Activated T-helper 2 cell treated with anti-CD3 and anti-CD28 coated beads, Interferon-gamma antibody, Interleukin-2, Interleukin-4, amounts not matched to agents 10 μg/mL and 5 μg/mL and 100 μg/mL, durations not matched to agents 14 hours and 24 hours and 36 hours (primary cell): ENCODE results near the gene CCDC12. TPM values are rescaled to one million over a fixed set of nuclear protein-coding genes. Genes with fewer than 3 reads are reported as not detected.

ENCODE experiments used
- DNase-seq: peaks from one replicate; pipeline ENCODE4 v3.0.0; 2021; ENCODE audit warnings: low spot score
- H3K27ac Mint-ChIP-seq: one replicate; pipeline ENCODE4 v1.8.0; 2021; ENCODE audit warnings: mixed read lengths
- H3K27me3 Mint-ChIP-seq: one replicate; pipeline ENCODE4 v1.8.0; 2021; ENCODE audit warnings: low read depth, mixed read lengths
- H3K36me3 Mint-ChIP-seq: one replicate; pipeline ENCODE4 v1.8.0; 2021; ENCODE audit warnings: low read depth, mixed read lengths
- H3K4me1 Mint-ChIP-seq: one replicate; pipeline ENCODE4 v1.8.0; 2021; ENCODE audit warnings: low read depth, mixed read lengths
- H3K4me3 Mint-ChIP-seq: one replicate; pipeline ENCODE4 v1.8.0; 2021; ENCODE audit warnings: low read depth, mild to moderate bottlenecking, moderate library complexity, mixed read lengths
- H3K9me3 Mint-ChIP-seq: one replicate; pipeline ENCODE4 v1.8.0; 2021; ENCODE audit warnings: mixed read lengths
- intact Hi-C: fragments of 100-400 bp; cut with micrococcal nuclease; formaldehyde crosslinking; loops from one replicate; pipeline ENCODE4 v1.15.1; 2023
- total RNA-seq: library from RNA; stranded (reverse); gene quantifications from 2 replicates; pipeline ENCODE4 v1.2.3, GENCODE V29; 2022

CCDC12 gene
- total RNA-seq, 1 donor from 2014 or later, result 65.3 TPM

DNA sequence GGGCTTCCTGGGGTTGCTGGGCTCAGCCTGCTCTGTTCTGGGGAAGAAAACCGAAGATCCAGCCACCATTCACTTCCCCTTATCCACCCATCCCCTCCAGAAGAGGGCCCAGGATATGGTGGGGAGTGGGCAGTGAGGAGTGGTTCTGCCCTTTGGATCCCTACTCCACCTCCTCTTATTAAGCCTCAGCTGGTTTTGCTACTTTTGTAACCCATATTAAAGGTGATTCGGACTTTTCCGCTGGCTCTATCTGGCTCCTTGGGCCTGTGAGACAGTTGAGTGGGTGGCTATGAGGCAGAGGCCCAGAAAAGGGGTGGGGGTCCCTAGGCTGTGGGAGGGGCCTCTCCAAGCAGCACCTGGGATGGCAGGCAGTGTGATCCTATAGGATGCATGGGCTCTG is 36.7 kb upstream of the CCDC12 start:
- no peaks in the 10 kb centered on the region for H3K9me3 Mint-ChIP-seq
- intact Hi-C loops, result loop anchor here (10.0 kb wide), 2 partner anchors 152 to 372 kb away; partner anchors contain the start of genes PTPN23 and SETD2
- H3K27me3 Mint-ChIP-seq, result no peaks in the 10 kb centered on the region
- no peak overlapping the region for H3K4me3 Mint-ChIP-seq
- no peak for DNase-seq
- H3K36me3 Mint-ChIP-seq, result peaks cover 37% of the 10 kb centered on the region
- H3K27ac Mint-ChIP-seq, result peak overlapping the region; percentile 18
- peaks cover 20% of the 10 kb centered on the region for H3K4me1 Mint-ChIP-seq

DNA sequence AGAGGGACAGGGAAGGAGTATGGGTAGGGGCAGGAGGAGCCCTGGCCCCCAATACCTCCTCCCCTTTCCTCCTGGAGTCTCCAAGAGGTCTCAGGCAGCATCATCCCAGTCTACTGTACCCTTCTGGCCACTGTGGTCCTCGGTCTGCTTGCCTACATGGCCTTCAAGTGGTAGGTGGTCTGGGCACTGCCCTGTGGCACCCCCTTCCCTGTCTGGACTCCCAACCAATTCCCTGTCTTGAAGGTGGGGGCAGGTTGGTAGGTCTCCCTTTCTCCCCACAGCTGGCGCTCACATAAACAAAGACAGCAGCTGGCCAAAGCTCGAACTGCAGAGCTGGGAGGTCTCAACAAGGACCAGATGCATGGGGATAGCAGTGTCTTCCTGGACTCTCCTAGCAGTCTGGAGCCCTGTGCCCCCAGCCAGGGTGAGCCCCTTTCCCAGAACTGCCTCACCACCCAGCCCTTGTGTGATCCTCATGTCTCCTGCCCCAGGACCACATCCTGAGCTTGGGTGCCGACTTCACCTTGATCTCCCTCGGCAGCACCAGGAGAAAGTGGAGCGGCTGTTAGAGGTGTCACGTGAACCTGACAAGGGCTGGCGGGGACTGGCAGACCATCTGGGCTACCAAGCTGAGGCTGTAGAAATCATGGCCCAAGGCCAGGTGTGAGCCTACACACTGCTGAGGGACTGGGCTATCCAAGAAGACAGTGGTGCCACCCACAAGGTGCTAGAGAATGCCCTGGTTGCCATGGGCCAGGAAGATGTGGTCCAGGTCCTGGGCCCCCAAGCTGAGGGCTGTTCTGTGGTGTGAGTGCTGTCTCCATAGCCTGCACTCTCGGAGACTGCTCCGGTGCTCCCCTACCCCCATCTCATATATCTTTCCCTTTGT is 36.0 kb upstream of the CCDC12 start:
- Mint-ChIP-seq H3K4me3 (no peak overlapping the region), H3K4me1 (peaks cover 15% of the 10 kb centered on the region), H3K27me3 (no peaks in the 10 kb centered on the region), H3K36me3 (peaks cover 33% of the 10 kb centered on the region), H3K9me3 (no peaks in the 10 kb centered on the region), H3K27ac (peak overlapping the region; percentile 18)
- intact Hi-C loops, result loop anchor here (10.0 kb wide), 2 partner anchors 152 to 372 kb away; partner anchors contain the start of genes PTPN23 and SETD2
- DNase-seq, result no peak

DNA sequence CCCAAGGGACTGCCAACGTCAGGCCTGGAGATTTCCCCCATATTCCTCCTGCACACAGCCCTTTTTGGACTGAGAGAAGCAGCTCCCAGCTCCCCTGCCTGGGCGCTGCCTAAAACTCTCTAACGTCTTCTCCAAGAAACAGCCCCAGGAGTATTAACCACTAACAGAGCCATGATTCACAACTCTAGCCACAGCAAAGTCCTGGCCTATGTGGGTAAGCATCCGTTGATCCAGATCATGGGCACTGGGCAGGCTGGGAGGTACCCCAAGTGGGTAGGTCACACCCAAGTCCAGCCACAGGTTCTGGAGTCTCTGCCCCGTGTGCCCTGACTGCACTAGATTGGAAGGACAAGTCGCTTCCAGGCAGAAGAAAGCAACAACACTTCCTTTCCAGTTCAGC is 34.8 kb upstream of the CCDC12 start:
- intact Hi-C loops, result loop anchor here (10.0 kb wide), 2 partner anchors 153 to 373 kb away; partner anchors contain the start of genes PTPN23 and SETD2
- Mint-ChIP-seq H3K9me3 (no peaks in the 10 kb centered on the region), H3K27ac (no peak overlapping the region), H3K4me3 (no peak overlapping the region), H3K27me3 (no peaks in the 10 kb centered on the region), H3K36me3 (peaks cover 36% of the 10 kb centered on the region), H3K4me1 (peaks cover 3% of the 10 kb centered on the region)
- DNase-seq, result no peak

- Mint-ChIP-seq H3K27ac (no peak overlapping the region), H3K27me3 (no peaks in the 10 kb centered on the region)
- intact Hi-C loops, result loop anchor here (10.0 kb wide), 2 partner anchors 154 to 374 kb away; partner anchors contain the start of genes PTPN23 and SETD2
Measured at GRCh38 chr3:47010910-47011309, 34.4 kb upstream of the CCDC12 start.

DNA sequence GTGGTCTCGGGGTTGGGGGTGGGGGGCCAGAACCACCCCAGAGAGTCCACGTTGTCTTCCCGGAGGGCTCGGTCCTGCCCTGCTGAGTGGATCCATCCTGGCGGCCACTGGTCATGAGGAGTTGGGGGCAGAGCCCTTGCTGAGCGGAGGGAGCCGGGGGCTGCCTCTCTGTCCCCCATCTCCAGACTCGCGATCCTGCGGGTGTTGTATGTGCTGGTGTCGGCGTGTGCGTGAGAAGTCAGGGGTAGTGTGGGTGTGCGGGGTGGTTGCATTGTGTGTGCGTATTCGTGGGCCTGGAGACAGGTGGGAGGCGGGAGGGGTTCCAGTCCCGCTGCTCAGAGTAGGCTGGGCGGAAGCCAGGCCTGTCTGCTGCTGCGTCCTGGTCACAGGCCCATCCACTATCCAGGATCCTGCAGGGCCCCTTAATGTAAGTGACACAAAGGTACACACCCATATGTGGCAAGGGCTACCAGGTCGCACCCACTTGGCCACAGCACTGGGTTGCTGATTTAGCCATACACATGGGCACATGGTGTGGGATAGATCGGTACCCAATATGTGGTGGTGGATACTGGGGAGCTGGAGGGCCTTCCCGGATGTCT is 33.7 kb upstream of the CCDC12 start:
- intact Hi-C loops, result loop anchor here (10.0 kb wide), 2 partner anchors 155 to 375 kb away; partner anchors contain the start of genes PTPN23 and SETD2
- no peak for DNase-seq

More at GRCh38 chr3:47010910-47011309, 34.4 kb upstream of the CCDC12 start:
- Mint-ChIP-seq H3K9me3 (no peaks in the 10 kb centered on the region), H3K4me3 (no peak overlapping the region), H3K4me1 (no peaks in the 10 kb centered on the region), H3K36me3 (peaks cover 37% of the 10 kb centered on the region)
- no peak for DNase-seq

DNA sequence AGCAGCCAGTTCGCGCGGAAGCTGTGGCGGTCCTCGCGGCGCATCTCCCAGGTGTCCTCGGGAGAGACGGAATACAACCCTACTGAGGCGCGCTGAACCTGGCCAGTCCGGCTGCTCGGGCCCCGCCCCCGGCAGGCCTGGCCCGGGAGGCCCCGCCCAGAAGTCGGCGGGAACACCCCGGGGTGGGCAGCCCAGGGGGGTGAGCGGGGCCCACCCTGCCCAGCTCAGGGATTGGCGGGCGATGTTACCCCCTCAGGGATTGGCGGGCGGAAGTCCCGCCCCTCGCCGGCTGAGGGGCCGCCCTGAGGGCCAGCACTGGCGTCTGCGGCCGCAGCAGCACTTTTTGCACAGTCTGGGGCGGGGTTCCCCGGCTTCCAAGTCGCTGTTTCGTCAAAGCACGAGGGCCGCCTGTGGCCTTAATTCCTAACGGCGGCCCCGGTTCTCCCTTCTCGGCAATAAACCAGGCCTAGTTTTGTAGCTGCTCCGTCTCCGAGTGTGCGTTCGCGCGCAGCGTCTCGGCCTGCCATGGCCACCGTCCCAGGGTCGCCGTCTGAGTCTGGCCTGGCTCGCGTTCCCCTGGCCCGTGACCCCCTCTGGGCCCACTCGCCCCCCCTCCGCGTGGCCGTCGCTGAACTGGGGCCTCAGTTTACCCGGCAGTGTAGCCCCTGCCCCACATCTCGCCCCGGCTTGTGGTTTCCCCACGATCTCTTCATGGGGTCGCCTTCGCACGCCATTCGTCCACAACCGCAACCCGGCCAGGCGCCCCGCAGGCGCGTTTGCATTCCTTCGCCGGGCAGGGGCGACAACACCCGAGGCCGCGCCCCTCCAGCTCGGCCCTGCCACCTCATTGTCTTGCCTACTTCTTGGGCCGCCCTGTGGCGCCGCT is 32.9 kb upstream of the CCDC12 start:
- Mint-ChIP-seq H3K4me1 (no peaks in the 10 kb centered on the region), H3K4me3 (no peak overlapping the region), H3K9me3 (no peaks in the 10 kb centered on the region), H3K27me3 (no peaks in the 10 kb centered on the region), H3K27ac (peak overlapping the region; percentile 8), H3K36me3 (peaks cover 49% of the 10 kb centered on the region)
- intact Hi-C loops, result loop anchor here (10.0 kb wide), 2 partner anchors 155 to 375 kb away; partner anchors contain the start of genes PTPN23 and SETD2
- peak; percentile 50 for DNase-seq

More for the DNA sequence above, 33.7 kb upstream of the CCDC12 start:
- peak overlapping the region; percentile 8 for H3K27ac Mint-ChIP-seq
- H3K4me3 Mint-ChIP-seq, result no peak overlapping the region
- no peaks in the 10 kb centered on the region for H3K27me3 Mint-ChIP-seq
- peaks cover 44% of the 10 kb centered on the region for H3K36me3 Mint-ChIP-seq
- no peaks in the 10 kb centered on the region for H3K9me3 Mint-ChIP-seq
- no peaks in the 10 kb centered on the region for H3K4me1 Mint-ChIP-seq

GRCh38 chr3:47008851-47009224 is 32.3 kb upstream of the CCDC12 start:
- H3K4me3 Mint-ChIP-seq, result no peak overlapping the region

DNA sequence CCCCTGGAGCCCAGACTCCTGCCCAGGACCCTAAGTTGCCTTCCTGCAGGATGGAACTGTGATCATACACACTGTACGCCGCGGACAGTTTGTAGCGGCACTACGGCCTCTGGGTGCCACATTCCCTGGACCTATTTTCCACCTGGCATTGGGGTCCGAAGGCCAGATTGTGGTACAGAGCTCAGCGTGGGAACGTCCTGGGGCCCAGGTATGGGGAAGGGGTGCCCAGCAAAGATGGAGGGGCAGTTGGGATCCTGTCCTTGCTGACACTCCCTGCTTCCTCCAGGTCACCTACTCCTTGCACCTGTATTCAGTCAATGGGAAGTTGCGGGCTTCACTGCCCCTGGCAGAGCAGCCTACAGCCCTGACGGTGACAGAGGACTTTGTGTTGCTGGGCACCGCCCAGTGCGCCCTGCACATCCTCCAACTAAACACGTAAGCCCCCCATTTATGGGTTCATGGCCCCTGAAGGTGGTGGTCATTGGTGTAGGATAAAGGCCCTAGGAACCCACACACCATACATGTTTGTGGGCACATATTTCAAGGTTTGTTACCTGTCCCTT is 31.8 kb upstream of the CCDC12 start:
- no peak for DNase-seq
- H3K27me3 Mint-ChIP-seq, result no peaks in the 10 kb centered on the region
- no peaks in the 10 kb centered on the region for H3K9me3 Mint-ChIP-seq
- no peak overlapping the region for H3K4me3 Mint-ChIP-seq
- no peaks in the 10 kb centered on the region for H3K4me1 Mint-ChIP-seq
- intact Hi-C loops, result no loop called here
- H3K36me3 Mint-ChIP-seq, result peaks cover 49% of the 10 kb centered on the region
- H3K27ac Mint-ChIP-seq, result no peak overlapping the region

More at GRCh38 chr3:47008851-47009224, 32.3 kb upstream of the CCDC12 start:
- Mint-ChIP-seq H3K36me3 (peaks cover 49% of the 10 kb centered on the region), H3K27ac (no peak overlapping the region), H3K27me3 (no peaks in the 10 kb centered on the region), H3K9me3 (no peaks in the 10 kb centered on the region), H3K4me1 (no peaks in the 10 kb centered on the region)
- intact Hi-C loops, result no loop called here
- DNase-seq, result no peak

DNA sequence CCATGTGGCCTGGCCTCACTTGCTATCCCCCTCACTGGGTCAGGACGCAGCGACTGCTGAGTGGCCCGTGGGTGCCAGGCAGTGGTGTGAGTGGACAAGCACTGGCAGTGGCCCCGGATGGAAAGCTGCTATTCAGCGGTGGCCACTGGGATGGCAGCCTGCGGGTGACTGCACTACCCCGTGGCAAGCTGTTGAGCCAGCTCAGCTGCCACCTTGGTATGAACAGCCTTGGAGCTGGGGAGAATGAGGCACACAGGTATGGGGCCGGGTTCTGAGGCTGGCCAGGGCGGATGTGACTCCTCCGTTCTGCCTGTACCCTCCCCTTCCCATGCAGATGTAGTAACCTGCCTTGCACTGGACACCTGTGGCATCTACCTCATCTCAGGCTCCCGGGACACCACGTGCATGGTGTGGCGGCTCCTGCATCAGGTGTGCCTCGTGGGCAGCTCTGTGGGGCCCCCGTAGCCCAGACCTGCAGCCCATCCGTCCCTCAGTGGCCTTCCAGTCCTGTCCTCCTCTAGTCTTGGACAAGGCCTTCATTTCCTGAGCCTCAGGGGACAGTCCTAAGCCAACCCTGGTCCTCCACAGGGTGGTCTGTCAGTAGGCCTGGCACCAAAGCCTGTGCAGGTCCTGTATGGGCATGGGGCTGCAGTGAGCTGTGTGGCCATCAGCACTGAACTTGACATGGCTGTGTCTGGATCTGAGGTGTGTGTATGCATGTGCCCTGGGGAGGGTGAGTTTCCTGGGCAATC is 31.1 kb upstream of the CCDC12 start:
- no peak for DNase-seq
- intact Hi-C loops, result no loop called here

DNA sequence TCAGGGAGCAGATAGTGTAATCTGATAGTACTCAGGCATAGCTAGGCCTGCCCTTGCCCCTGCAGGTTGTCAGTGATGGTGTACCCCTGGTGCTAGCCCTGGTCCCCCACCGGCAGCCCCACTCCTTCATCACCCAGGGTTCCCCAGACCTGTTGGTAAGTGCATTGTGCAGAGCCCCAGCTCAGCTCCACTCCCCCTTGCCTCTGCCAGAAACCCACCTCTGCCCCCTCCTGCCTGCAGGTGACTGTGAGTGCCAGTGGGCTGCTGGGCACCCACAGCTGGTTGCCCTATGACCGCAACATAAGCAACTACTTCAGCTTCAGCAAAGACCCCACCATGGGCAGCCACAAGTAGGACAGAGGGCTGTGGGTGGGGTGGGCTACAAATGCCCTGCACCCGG is 30.5 kb upstream of the CCDC12 start:
- peaks cover 59% of the 10 kb centered on the region for H3K36me3 Mint-ChIP-seq
- DNase-seq, result no peak

More for the DNA sequence above, 31.1 kb upstream of the CCDC12 start:
- Mint-ChIP-seq H3K4me1 (no peaks in the 10 kb centered on the region), H3K27me3 (no peaks in the 10 kb centered on the region), H3K4me3 (no peak overlapping the region), H3K9me3 (no peaks in the 10 kb centered on the region), H3K36me3 (peaks cover 54% of the 10 kb centered on the region), H3K27ac (no peak overlapping the region)

GRCh38 chr3:47006145-47006651 is 29.7 kb upstream of the CCDC12 start:
- no peak overlapping the region for H3K4me3 Mint-ChIP-seq
- H3K27ac Mint-ChIP-seq, result no peak overlapping the region
- peaks cover 63% of the 10 kb centered on the region for H3K36me3 Mint-ChIP-seq
- no peaks in the 10 kb centered on the region for H3K9me3 Mint-ChIP-seq
- no peaks in the 10 kb centered on the region for H3K27me3 Mint-ChIP-seq
- H3K4me1 Mint-ChIP-seq, result no peaks in the 10 kb centered on the region
- intact Hi-C loops, result no loop called here
- DNase-seq, result no peak

More for the DNA sequence above, 30.5 kb upstream of the CCDC12 start:
- no peaks in the 10 kb centered on the region for H3K9me3 Mint-ChIP-seq
- intact Hi-C loops, result no loop called here
- no peak overlapping the region for H3K27ac Mint-ChIP-seq
- H3K27me3 Mint-ChIP-seq, result no peaks in the 10 kb centered on the region
- H3K4me3 Mint-ChIP-seq, result no peak overlapping the region
- H3K4me1 Mint-ChIP-seq, result no peaks in the 10 kb centered on the region
